MM.1S (cell line): ENCODE data around the gene PRKAG2.

Experiments
- EZH2 ChIP-seq: fragments of 300-600 bp; sonication (generic); optimal IDR thresholded peaks from 2 replicates; pipeline ENCODE3; 2017; ENCODE audit warnings: low read depth, mild to moderate bottlenecking, antibody characterized with exemption, low read length, mixed read lengths
- EZH2phosphoT487 ChIP-seq: fragments of 300-600 bp; sonication (generic); IDR thresholded peaks from 2 replicates; pipeline ENCODE4 v1.6.1; 2018; ENCODE audit warnings: antibody characterized with exemption, low read length
- TF ChIP-seq, protein P1 (sequence below): fragments of 300-600 bp; sonication (generic); IDR thresholded peaks from 2 replicates; pipeline ENCODE4 v1.5.1; 2016; ENCODE audit warnings: antibody characterized with exemption, low read length, mixed read lengths

DNA sequence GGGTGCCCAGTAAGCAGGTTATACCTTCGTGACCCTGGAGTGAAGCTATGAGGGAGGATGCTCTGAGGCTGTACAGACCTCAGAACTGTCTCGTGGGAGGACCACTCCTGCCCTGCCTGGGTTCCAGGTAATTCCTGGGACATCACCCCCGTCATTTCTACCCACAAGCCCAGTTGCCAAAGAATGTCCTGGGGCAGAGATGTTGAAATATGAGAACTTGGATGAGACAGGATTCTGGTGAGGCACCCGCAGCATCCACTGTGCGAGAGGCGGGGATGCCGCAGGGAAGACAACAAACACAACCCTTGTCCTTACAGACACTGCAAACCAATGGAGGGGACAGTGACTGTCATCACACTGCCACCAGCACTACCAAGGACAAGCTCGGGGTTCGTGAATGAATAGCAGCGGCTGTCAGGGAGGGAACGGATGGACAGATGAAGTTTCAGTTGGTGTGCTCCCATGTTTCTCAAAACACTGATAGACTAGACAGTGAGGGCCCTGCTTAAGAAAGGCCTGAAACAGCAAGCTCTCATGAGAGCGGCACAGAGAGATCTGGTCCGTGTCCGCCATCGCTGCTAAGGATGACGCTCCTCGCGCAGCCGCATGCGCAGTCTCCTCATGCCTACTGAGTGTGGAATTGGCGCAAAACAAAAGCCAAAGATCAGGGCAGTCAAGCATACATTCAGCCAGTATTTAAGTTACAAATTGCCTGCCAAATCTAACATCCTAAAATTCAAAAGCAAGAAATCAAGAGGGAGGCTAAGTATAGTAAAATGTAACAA is 275.2 kb downstream of the PRKAG2 start:
- TF ChIP-seq, protein P1, sequence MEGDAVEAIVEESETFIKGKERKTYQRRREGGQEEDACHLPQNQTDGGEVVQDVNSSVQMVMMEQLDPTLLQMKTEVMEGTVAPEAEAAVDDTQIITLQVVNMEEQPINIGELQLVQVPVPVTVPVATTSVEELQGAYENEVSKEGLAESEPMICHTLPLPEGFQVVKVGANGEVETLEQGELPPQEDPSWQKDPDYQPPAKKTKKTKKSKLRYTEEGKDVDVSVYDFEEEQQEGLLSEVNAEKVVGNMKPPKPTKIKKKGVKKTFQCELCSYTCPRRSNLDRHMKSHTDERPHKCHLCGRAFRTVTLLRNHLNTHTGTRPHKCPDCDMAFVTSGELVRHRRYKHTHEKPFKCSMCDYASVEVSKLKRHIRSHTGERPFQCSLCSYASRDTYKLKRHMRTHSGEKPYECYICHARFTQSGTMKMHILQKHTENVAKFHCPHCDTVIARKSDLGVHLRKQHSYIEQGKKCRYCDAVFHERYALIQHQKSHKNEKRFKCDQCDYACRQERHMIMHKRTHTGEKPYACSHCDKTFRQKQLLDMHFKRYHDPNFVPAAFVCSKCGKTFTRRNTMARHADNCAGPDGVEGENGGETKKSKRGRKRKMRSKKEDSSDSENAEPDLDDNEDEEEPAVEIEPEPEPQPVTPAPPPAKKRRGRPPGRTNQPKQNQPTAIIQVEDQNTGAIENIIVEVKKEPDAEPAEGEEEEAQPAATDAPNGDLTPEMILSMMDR: no peak
- TF ChIP-seq EZH2phosphoT487 (no peak), EZH2 (no peak)
